ENCODE measurements around the gene CCT7.
A peak's percentile ranks its signal among the peaks of the same experiment; 100 is the strongest.

Gene CCT7

DNA sequence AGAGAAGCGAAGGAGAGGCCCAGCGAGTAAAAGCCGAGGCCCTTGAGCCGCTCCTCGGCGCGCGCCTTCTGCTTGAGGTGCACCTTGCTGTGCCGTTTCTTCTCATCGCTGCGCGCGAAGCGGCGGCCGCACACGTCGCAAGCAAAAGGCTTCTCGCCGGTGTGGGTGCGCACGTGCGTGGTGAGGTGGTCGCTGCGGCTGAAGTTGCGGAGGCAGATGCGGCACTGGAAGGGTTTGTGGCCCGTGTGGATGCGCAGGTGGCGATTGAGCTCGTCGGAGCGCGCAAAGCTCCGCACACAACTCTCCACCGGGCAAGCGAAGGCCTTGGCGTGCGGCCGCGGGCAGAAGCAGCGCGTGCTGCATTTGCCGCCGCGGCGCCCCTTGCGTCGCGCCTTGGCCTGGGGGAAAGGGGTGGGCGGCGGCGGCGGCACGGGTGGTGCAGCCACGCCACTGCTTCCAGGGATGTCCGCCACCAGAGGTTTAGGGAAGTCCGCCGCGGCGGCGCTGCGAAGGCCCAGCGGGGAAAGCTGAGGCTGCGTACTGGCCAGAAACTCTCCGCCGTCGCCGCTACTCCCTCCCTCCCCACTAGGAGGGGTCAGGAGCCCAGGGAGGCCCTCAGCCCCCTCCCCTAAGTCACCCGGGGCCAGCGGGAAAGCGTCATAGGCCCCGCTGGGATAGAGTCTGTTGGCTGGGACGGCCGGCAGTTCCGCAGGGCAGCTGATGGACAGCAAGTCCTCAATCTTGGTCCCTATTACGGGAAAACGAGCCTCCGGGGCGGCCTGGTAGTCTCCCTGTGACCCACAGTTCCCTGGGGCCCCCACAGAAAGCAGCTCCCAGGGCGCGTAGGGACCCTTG lies 57.6 kb downstream of the CCT7 start:
- no peak overlapping the region for H3K27ac ChIP-seq
- no peaks in the 10 kb centered on the region for H3K36me3 ChIP-seq
- no peaks in the 10 kb centered on the region for H3K9me3 ChIP-seq
- no peak overlapping the region for H3K4me3 ChIP-seq (ENCODE audit: low read depth in 1 of 2, low read length in 1 of 2)
- H3K4me1 ChIP-seq (ENCODE audit: control insufficient read depth in 1 of 2, insufficient read depth in 1 of 2, low read depth in 1 of 2, low read length in 1 of 2) = peaks cover 4 to 18% of the 10 kb centered on the region in 2 experiments
- TF ChIP-seq, protein P1, sequence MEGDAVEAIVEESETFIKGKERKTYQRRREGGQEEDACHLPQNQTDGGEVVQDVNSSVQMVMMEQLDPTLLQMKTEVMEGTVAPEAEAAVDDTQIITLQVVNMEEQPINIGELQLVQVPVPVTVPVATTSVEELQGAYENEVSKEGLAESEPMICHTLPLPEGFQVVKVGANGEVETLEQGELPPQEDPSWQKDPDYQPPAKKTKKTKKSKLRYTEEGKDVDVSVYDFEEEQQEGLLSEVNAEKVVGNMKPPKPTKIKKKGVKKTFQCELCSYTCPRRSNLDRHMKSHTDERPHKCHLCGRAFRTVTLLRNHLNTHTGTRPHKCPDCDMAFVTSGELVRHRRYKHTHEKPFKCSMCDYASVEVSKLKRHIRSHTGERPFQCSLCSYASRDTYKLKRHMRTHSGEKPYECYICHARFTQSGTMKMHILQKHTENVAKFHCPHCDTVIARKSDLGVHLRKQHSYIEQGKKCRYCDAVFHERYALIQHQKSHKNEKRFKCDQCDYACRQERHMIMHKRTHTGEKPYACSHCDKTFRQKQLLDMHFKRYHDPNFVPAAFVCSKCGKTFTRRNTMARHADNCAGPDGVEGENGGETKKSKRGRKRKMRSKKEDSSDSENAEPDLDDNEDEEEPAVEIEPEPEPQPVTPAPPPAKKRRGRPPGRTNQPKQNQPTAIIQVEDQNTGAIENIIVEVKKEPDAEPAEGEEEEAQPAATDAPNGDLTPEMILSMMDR (IDR thresholded peaks at IDR 0.05) = no peak
- peaks cover 100% of the 10 kb centered on the region for H3K27me3 ChIP-seq

DNA sequence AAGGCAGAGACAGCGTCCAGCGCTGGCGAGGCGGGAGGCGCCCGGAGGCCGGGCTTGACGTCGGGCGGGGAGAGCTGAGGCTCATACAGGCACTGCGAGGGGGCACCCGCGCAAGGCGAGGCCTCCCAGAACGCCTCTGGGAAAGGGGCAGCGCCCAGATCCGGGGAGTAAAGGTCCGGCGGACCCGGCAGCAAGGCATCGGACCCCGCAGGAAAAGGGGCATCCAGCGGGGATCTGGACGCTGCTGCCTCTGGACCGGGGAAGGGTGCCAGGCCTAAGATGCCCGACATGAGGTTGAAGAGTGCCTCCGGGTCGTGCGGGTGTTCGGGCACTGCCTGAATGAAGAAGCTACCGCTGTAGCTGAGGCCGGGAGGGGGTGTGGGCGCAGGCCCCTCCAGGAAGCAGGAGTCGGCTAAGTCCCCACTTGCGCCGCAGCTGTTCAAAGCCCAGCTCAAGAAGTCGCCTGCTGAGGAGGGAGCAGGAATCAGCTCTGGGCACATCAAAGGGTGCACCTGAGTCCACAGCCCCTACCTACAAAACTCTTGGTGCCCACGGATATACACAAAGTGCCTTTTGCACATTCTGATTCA lies 58.3 kb downstream of the CCT7 start:
- H3K9me3 ChIP-seq = no peaks in the 10 kb centered on the region
- H3K27me3 ChIP-seq = peaks cover 100% of the 10 kb centered on the region
- peaks cover 4 to 18% of the 10 kb centered on the region in 2 experiments for H3K4me1 ChIP-seq (ENCODE audit: control insufficient read depth in 1 of 2, insufficient read depth in 1 of 2, low read depth in 1 of 2, low read length in 1 of 2)
- H3K36me3 ChIP-seq = no peaks in the 10 kb centered on the region
- no peak overlapping the region for H3K4me3 ChIP-seq (ENCODE audit: low read depth in 1 of 2, low read length in 1 of 2)
- no peak overlapping the region for H3K27ac ChIP-seq
- TF ChIP-seq, protein P1 (IDR thresholded peaks at IDR 0.05) = no peak

DNA sequence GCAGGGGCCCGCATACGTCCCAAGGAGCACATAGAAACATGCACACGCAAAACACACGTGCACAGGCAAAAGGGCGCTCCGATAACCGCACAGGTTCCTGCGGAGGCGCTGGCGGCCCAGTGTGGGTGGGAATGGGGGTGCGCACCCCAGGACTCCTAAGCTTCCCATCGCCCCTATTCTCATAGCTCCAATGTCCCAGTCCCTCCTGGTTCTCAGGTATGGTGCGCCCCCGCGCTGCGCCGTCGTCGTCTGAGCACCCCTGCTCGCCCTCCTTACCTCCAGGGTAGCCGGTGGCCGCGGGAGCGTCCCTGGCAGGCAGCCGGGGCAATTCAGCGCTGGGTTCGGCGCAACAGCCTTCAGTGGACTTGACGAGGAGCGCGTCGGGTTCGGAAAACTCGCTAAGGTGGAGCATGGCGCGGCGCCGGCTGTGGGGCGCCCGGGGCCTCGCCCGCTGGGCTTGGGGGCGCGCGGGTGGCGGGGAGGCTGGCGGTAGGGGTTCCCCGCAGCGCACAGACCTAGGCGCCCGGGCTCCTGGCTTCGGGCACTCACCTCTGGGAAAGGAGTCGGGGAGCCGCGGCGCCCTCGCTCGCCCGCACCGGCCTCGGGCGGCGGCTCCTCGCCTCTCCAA lies 58.9 kb downstream of the CCT7 start:
- Histone ChIP-seq H3K27ac (no peak overlapping the region), H3K4me3 (ENCODE audit: low read depth in 1 of 2, low read length in 1 of 2) (peak overlapping the region in 1 of 2 experiments; percentile 14), H3K27me3 (peaks cover 100% of the 10 kb centered on the region), H3K36me3 (no peaks in the 10 kb centered on the region), H3K9me3 (no peaks in the 10 kb centered on the region), H3K4me1 (ENCODE audit: control insufficient read depth in 1 of 2, insufficient read depth in 1 of 2, low read depth in 1 of 2, low read length in 1 of 2) (peaks cover 4 to 18% of the 10 kb centered on the region in 2 experiments)
- TF ChIP-seq, protein P1 (IDR thresholded peaks at IDR 0.05) = no peak

DNA sequence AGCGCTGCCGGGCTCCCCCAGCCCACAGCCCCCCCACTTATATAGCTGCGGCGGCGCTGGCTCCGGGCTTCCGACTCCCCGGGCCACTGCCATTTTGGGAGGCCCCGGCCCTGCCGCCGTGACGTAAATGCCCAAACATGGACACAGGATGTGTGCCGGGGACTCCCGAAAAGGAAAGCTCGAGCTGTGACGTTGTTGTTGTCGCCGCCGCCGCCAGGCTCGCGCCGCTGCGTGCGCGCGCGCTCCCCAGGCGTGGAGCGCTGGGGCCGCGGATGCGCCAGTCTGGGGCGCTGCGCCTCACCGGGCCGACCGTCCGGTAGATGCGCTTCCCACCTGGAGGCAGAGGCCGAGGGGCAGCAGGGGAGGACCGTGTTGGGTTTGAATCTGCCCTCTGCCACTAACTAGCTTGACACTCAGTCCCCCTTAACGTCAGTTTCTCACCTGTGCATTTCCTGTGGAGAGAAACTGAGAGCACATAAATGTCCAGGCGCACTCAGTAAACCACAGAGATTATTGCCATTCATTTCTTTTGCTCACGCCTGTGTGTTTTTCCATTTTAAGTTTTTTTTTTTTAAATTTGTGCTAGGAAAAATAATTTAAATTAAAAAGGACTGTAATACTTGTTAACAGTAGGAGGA lies 59.5 kb downstream of the CCT7 start, which contains the start of gene EGR4:
Gene EGR4 (minus strand): TSS at position 15 of the 638 bp plus-strand sequence. CDS start 231 bp downstream, outside the sequence.
- H3K4me1 ChIP-seq (ENCODE audit: control insufficient read depth in 1 of 2, insufficient read depth in 1 of 2, low read depth in 1 of 2, low read length in 1 of 2) = peaks cover 4 to 18% of the 10 kb centered on the region in 2 experiments
- H3K4me3 ChIP-seq (ENCODE audit: low read depth in 1 of 2, low read length in 1 of 2) = peak within 1 kb of the TSS in 1 of 2 experiments; percentile 14
- no peak within 1 kb of the TSS for H3K27ac ChIP-seq
- TF ChIP-seq, protein P1 (IDR thresholded peaks at IDR 0.05) = no peak
- H3K27me3 ChIP-seq = peaks cover 100% of the 10 kb centered on the region
- H3K9me3 ChIP-seq = no peaks in the 10 kb centered on the region
- no peaks in the 10 kb centered on the region for H3K36me3 ChIP-seq

DNA sequence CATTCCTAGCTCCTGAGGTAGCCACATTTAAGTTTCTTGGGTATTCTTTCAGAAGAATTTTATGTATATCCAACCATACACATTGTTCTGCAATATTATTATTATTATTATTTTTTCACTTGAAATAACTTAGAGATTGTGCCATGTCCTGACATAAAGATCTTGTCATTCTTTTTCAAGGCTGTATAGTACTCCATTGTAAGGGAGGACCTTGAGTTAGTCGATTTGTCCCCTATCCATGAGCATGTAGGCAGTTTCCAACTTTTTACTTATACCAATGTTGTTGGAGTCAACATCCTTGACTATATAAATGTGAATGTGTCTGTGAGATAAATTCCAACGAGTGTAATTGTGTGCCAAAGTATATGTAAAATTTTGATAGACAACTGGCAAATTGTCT lies 60.1 kb downstream of the CCT7 start:
- Histone ChIP-seq H3K36me3 (no peaks in the 10 kb centered on the region), H3K27ac (no peak overlapping the region), H3K9me3 (no peaks in the 10 kb centered on the region), H3K27me3 (peaks cover 100% of the 10 kb centered on the region), H3K4me1 (ENCODE audit: control insufficient read depth in 1 of 2, insufficient read depth in 1 of 2, low read depth in 1 of 2, low read length in 1 of 2) (peaks cover 4 to 18% of the 10 kb centered on the region in 2 experiments), H3K4me3 (ENCODE audit: low read depth in 1 of 2, low read length in 1 of 2) (no peak overlapping the region)
- TF ChIP-seq, protein P1 (IDR thresholded peaks at IDR 0.05) = no peak
